Activated T-helper 1 cell treated with Interleukin-2 at 50 U/mL for 16 hours (primary cell): ENCODE data around the gene GALM.
"Not testable (repeated sequence)": the region's sequence is repeated elsewhere in the genome, so short reads cannot be mapped to it uniquely, and the experiment has no call there.

ENCODE experiments used
- DNase-seq: peaks from one replicate; pipeline ENCODE4 v3.0.0-alpha.2; 2020; ENCODE audit warnings: low read depth

Gene GALM

GRCh38 chr2:38682008-38682575, 16.2 kb downstream of the GALM start:
- no peak for DNase-seq

- DNase-seq, result not testable (repeated sequence)
Measured at GRCh38 chr2:38682620-38683019, 16.7 kb downstream of the GALM start.

- DNase-seq, result no peak
Measured at GRCh38 chr2:38683766-38684165, 17.9 kb downstream of the GALM start.

GRCh38 chr2:38685116-38685735, 19.3 kb downstream of the GALM start:
- DNase-seq, result no peak

GRCh38 chr2:38690499-38691420, 24.8 kb downstream of the GALM start:
- DNase-seq, result no peak

GRCh38 chr2:38691994-38692393, 26.1 kb downstream of the GALM start:
- no peak for DNase-seq

- DNase-seq, result no peak
Measured at GRCh38 chr2:38692636-38693318, 26.9 kb downstream of the GALM start.

GRCh38 chr2:38697116-38697840, 31.4 kb downstream of the GALM start:
- DNase-seq, result no peak

- DNase-seq, result no peak
Measured at GRCh38 chr2:38698467-38699003, 32.6 kb downstream of the GALM start.

GRCh38 chr2:38700113-38700785, 34.3 kb downstream of the GALM start:
- DNase-seq, result no peak

- no peak for DNase-seq
Measured at GRCh38 chr2:38700881-38701458, 35.1 kb downstream of the GALM start.

GRCh38 chr2:38701542-38701941, 35.6 kb downstream of the GALM start:
- no peak for DNase-seq

GRCh38 chr2:38702413-38702812, 36.5 kb downstream of the GALM start:
- no peak for DNase-seq

- DNase-seq, result not testable (repeated sequence)
Measured at GRCh38 chr2:38703336-38703735, 37.4 kb downstream of the GALM start.

GRCh38 chr2:38704664-38705063, 38.8 kb downstream of the GALM start:
- no peak for DNase-seq

- no peak for DNase-seq
Measured at GRCh38 chr2:38706846-38707345, 41.0 kb downstream of the GALM start.

- not testable (repeated sequence) for DNase-seq
Measured at GRCh38 chr2:38708491-38708890, 42.6 kb downstream of the GALM start.

GRCh38 chr2:38708900-38709566, 43.1 kb downstream of the GALM start:
- DNase-seq, result no peak

- DNase-seq, result no peak
Measured at GRCh38 chr2:38709567-38710194, 43.8 kb downstream of the GALM start.
